C4-2B (cell line): ENCODE data around the gene UBE2I.

Experiments used
- H3K27ac ChIP-seq: fragments of 450-650 bp; 2 replicates; pipeline ENCODE4 v1.5.1; 2017
- CTCF ChIP-seq: fragments of 450-650 bp; conservative IDR thresholded peaks from 2 replicates; pipeline ENCODE4 v1.5.1; 2017; ENCODE audit warnings: mild to moderate bottlenecking
- ZFX ChIP-seq: fragments of 450-650 bp; IDR thresholded peaks from 2 replicates; pipeline ENCODE4 v1.6.1; 2017

UBE2I gene

GRCh38 chr16:1308036-1308976 lies 1.1 kb upstream of the UBE2I start:
- H3K27ac ChIP-seq, result peak overlapping the region; percentile 93
- TF ChIP-seq CTCF (no peak), ZFX (no peak)

- peak overlapping the region; percentile 93 for H3K27ac ChIP-seq
- TF ChIP-seq CTCF, result no peak
- peak; percentile 4; the same call in 1 of the 2 replicates for TF ChIP-seq ZFX
Measured at GRCh38 chr16:1309888-1310831, 724 bp downstream of the UBE2I start.

GRCh38 chr16:1310832-1311200 lies 1.4 kb downstream of the UBE2I start:
- H3K27ac ChIP-seq, result peak overlapping the region; percentile 93
- no peak for TF ChIP-seq CTCF

DNA sequence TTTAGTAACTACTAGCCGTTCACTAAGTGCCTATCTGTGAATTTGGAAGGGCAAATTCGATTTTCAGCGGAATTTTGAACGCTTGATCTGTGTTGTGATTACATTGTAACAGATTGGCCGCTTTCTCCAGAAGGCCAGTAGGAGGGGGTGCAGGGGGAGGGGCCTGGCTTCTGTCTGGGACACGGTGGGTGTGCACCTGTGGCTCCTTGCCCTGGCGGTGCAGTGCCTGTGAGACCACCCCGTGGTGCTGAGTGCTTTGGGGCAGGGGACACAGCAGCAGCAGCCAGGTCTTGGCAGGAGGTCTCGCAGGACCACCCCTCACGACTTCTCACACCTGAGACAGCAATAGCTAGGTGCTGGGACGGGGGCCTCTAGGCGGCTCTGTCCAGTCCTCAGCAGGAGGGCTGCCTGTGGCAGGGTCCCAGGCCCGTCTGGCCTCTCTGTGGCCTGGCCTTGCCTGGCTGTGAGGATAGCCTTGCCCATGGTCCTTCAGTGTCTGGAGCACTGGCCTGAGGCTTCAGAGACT lies 1.8 kb downstream of the UBE2I start:
- peak overlapping the region; percentile 93 for H3K27ac ChIP-seq
- no peak for TF ChIP-seq ZFX
- TF ChIP-seq CTCF, result no peak

- TF ChIP-seq CTCF, result no peak
- TF ChIP-seq ZFX, result no peak
- H3K27ac ChIP-seq, result peak overlapping the region; percentile 93
Measured at GRCh38 chr16:1311738-1312466, 2.5 kb downstream of the UBE2I start.

- H3K27ac ChIP-seq, result peak overlapping the region; percentile 93; the same call in 1 of the 2 replicates
- TF ChIP-seq CTCF, result no peak
- TF ChIP-seq ZFX, result no peak
Measured at GRCh38 chr16:1312467-1312816, 3.0 kb downstream of the UBE2I start.
